GM18520 (cell line): Measurements from ENCODE around the gene FOXP1.

Experiments
- ATAC-seq: cut with Tn5 transposase; IDR thresholded peaks from one replicate; pipeline ENCODE4 v1.9.1; 2021; ENCODE audit not compliant: unreplicated experiment

Gene FOXP1

GRCh38 chr3:71140477-71140876, 443.1 kb downstream of the FOXP1 start:
- no peak for ATAC-seq

GRCh38 chr3:71139496-71139895, 444.0 kb downstream of the FOXP1 start:
- no peak for ATAC-seq

GRCh38 chr3:71138410-71138809, 445.1 kb downstream of the FOXP1 start:
- no peak for ATAC-seq

- no peak for ATAC-seq
Measured at GRCh38 chr3:71136276-71136675, 447.3 kb downstream of the FOXP1 start.

- ATAC-seq: no peak
Measured at GRCh38 chr3:71135373-71136088, 448.0 kb downstream of the FOXP1 start.

GRCh38 chr3:71134521-71134920, 449.0 kb downstream of the FOXP1 start:
- ATAC-seq: no peak

- no peak for ATAC-seq
Measured at GRCh38 chr3:71133865-71134264, 449.7 kb downstream of the FOXP1 start.

- no peak for ATAC-seq
Measured at GRCh38 chr3:71132995-71133730, 450.4 kb downstream of the FOXP1 start.

- no peak for ATAC-seq
Measured at GRCh38 chr3:71131375-71132314, 451.9 kb downstream of the FOXP1 start.

GRCh38 chr3:71130471-71131374, 452.8 kb downstream of the FOXP1 start:
- ATAC-seq: no peak

GRCh38 chr3:71129611-71130431, 453.7 kb downstream of the FOXP1 start:
- no peak for ATAC-seq

GRCh38 chr3:71128961-71129360, 454.6 kb downstream of the FOXP1 start:
- no peak for ATAC-seq

GRCh38 chr3:71127844-71128243, 455.7 kb downstream of the FOXP1 start:
- ATAC-seq: no peak

GRCh38 chr3:71127052-71127831, 456.3 kb downstream of the FOXP1 start:
- ATAC-seq: no peak

GRCh38 chr3:71125738-71126137, 457.8 kb downstream of the FOXP1 start:
- ATAC-seq: no peak

GRCh38 chr3:71124048-71124447, 459.5 kb downstream of the FOXP1 start:
- ATAC-seq: no peak

- ATAC-seq: no peak
Measured at GRCh38 chr3:71122641-71123040, 460.9 kb downstream of the FOXP1 start.

- ATAC-seq: no peak
Measured at GRCh38 chr3:71121429-71122167, 461.9 kb downstream of the FOXP1 start.
